Measurements from ENCODE around the gene ADAMTS6.
"Not testable (repeated sequence)": the region's sequence is repeated elsewhere in the genome, so short reads cannot be mapped to it uniquely, and the experiment has no call there.

Gene ADAMTS6

DNA sequence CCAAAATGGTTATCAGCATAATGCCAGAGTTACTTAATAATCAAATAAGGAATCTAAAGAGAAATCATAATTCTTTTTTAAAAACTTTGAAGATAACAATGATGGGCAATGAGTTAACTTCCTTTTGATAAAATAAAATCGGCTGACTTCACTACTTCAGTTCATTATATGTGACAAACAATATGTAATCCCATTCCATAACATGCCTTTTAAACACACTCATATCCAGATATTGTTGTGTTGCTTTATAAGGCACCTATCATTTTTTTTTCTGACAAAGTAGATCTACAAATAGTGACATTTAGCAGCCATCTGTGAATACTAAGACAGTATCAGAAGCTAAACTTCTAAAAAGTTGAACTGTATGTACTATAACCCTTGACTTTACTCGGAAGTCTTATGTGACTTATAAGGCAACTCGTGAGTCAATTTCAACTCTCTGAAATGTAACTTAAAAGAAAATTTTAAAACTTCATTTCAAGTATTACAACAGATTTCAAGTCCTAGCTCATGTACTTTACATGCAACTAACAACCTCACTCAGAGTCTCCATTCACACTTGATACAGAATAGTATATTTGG lies 7.5 kb downstream of the ADAMTS6 start:
- DNase-seq (ENCODE audit: low read depth in 2 of 2), result no peak

DNA sequence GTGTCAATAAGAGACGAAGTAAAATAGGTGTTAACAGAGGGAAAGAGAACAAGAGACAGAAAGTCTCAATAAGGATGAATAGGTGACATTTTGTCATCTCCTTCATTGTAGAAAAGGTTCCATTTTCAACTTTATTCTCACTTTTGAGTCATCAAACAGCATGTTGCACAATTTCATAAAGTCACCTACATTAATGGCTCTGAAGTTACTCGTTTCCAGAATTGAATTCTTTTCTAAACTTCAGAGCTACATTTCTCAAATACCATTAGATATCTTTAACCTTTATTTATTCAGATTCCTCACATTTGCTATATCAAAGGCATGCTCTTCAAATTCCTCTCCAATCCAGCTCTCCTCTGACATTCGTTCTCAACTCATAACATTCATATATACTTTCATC lies 13.1 kb downstream of the ADAMTS6 start:
- DNase-seq (ENCODE audit: low read depth in 2 of 2), result no peak

- DNase-seq (ENCODE audit: low read depth in 2 of 2), result no peak
These were observed 19.5 kb downstream of the ADAMTS6 start for GRCh38 chr5:65462139-65462705.

- DNase-seq (ENCODE audit: low read depth in 2 of 2), result no peak
These were observed 20.2 kb downstream of the ADAMTS6 start for GRCh38 chr5:65461490-65461889.

GRCh38 chr5:65459995-65460394 lies 21.7 kb downstream of the ADAMTS6 start:
- DNase-seq (ENCODE audit: low read depth in 2 of 2), result no peak

DNA sequence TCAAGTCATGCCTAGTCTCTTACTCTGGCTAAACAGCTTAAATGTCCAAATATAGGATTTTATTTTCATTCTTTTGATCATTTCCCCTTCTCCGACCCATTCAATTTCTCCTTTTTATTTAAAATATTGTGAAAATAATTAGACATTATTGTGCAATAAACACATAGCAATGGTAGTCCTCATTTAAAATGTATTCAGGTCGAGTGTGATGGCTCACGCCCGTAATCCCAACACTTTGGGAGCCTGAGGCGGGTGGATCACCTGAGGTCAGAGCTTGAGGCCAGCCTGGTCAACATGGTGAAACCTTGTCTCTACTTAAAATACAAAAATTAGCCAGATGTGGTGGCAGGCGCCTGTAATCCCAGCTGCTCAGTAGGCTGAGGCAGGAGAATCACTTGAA lies 26.7 kb downstream of the ADAMTS6 start:
- DNase-seq (ENCODE audit: low read depth in 2 of 2), result no peak

GRCh38 chr5:65451436-65451835 lies 30.3 kb downstream of the ADAMTS6 start:
- DNase-seq (ENCODE audit: low read depth in 2 of 2), result no peak

DNA sequence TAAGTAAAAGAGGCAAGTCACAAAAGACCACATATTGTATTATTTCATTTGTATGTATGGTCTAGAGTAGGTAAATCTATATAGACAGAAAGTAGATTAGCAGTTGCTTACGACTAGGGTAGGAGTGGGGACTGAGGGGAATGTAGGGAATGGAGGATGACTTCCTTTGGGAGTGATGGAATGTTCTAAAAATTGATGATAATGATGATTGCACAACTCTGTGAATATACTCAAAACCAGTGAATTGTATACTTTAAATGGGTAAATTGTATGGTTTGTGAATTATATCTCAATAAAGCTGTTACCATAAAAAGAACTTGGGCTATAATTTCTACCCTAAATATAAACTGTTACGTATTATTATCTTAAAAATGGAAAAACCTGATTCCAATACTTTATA lies 35.0 kb downstream of the ADAMTS6 start:
- DNase-seq (ENCODE audit: low read depth in 2 of 2), result no peak

- DNase-seq (ENCODE audit: low read depth in 2 of 2), result no peak
These were observed 39.9 kb downstream of the ADAMTS6 start for GRCh38 chr5:65441800-65442199.

- no peak for DNase-seq (ENCODE audit: low read depth in 2 of 2)
These were observed 41.3 kb downstream of the ADAMTS6 start for GRCh38 chr5:65440456-65440855.

DNA sequence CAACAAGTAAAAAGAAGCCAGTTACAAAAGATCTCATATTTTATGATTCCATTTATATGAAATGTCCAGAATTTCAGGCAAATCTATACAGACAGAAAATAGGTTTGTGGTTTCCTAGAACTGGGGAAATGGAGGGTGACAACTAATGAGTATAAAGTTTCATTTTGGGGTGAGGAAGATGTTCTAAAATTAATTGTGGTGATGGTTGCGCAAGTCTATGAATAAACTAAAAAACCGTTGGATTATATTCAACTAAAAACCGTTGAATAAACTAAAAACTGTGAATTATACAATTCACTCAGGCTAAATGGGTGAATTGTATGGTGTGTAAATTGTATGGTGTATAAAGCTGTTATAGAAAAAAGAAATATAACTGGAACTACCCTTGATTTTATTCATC lies 47.6 kb downstream of the ADAMTS6 start:
- DNase-seq (ENCODE audit: low read depth in 2 of 2), result no peak

DNA sequence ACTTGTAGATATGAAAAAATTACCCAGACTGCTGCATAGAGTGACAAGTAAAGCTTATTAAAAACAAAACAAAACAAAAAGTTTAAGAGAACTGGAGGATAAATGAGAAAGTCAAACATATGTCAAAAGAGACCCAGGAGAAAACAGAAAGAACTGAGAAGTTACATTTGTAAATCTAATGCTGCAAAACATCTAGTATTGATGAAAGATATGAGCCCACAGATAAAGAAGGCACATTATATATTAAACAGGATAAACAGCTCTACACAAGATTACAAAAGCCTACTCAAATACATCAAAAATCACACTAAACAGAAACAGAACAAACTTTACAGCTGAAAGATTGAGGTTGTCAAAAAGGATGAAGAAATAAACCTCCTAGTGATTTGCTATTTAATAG lies 55.1 kb downstream of the ADAMTS6 start:
- no peak for DNase-seq (ENCODE audit: low read depth in 2 of 2)

- no peak for DNase-seq (ENCODE audit: low read depth in 2 of 2)
These were observed 58.1 kb downstream of the ADAMTS6 start for GRCh38 chr5:65423623-65424022.

DNA sequence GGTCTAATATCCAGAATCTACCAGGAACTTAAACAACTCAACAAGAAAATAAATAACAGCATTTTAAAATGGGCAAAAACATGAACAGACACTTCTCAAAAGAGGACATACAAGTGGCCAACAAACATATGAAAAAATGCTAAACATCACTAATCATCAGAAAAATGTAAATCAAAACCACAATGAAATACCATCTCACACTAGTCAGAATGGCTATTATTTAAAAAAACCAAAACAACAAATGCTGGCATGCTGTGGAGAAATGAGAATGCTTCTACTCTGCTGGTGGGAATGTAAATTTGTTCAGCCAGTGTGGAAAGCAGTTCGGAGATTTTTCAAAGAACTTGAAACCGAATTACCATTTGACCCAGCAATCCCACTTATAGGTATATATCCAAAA lies 63.1 kb downstream of the ADAMTS6 start:
- DNase-seq (ENCODE audit: low read depth in 2 of 2), result no peak

DNA sequence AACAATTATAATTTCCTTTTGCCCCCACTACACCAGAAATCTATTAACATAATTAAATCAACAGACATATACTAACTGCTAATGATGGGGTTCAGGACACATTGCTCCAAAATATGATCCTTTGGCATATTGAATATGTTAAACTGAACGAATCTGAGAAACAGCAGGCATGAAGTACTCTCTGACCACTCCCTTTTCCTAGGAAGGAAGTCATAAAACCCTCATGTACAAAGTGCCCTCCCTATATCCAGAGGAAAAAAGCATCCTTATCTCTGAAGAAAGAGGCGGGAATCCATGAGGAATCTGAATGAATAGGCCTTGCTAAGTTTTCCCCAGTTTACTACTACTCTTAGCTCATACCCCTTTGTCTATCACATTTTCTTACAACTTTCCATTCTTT lies 67.9 kb downstream of the ADAMTS6 start:
- DNase-seq (ENCODE audit: low read depth in 2 of 2), result no peak

DNA sequence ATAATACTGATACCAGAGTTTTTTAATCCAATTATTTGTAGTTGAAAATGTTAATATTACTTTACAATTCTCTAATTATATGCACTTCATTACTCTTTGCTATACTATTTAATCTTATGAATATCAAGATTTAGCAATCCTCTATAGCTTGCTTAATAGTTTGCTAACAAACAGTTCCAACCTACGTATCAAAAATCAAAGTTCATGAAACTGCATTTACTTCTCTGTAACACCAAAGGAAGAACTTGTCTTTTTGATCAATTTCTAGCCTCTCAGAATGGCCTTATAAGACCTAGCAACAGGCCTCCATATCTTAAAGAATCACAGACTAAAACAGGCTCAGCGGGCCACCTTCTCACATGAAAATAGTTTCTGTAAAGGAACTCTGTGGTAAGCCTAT lies 68.9 kb downstream of the ADAMTS6 start:
- no peak for DNase-seq (ENCODE audit: low read depth in 2 of 2)

DNA sequence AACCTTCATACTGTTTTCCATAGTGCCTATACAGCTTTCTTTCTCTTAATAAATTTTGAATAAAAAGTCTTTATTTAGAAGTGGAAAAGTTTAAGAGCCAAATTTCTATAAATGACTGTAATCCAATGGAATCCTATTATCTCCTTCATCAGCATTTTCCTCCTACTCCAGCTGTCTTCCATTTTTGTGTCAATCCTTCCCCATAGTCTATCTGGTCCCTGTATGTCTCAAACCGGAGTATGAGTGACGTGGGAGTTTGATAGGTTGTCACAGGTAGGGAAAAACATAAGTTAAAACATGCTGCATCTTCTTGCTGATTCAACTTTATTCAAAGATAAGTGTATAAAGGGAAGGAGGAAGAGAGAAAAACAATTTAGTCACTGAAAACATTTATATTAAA lies 70.4 kb downstream of the ADAMTS6 start:
- no peak for DNase-seq (ENCODE audit: low read depth in 2 of 2)

GRCh38 chr5:65395526-65396155 lies 86.1 kb downstream of the ADAMTS6 start:
- no peak for DNase-seq (ENCODE audit: low read depth in 2 of 2)

DNA sequence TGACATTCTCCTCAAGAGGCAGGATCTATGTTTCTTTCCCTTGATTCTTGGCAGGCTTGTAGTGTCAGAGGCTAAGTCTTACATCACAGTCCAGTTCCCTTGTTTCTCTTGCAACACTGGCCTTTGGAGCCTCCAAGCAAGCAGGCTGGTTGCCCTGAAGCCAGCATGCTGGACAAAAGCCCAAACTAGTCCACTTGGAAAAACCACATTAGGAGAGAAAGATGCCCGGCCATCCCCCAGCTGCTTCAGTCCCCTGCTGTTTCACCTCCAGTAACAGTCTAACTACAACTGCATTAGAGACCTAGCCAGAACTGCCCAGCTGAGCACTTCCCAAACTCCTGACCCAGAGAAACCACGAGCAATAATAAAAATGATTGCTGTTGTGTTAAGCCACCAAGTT lies 87.6 kb downstream of the ADAMTS6 start:
- DNase-seq (ENCODE audit: low read depth in 2 of 2), result no peak

DNA sequence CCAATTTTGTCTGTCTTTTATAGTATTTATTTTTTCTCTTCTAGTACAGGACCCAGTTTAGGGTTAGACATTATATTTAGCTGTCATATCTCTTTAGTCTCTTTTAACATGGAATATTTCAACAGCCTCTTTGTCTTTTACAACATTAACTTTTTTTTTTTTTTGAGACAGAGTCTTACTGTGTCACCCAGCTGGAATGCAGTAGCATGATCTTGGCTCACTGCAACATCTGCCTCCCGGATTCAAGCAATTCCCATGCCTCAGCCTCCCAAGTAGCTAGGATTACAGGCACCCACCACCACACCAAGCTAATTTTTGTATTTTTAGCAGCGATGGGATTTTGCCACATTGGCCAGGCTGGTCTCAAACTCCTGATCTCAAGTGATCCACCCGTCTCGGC lies 90.1 kb downstream of the ADAMTS6 start:
- DNase-seq (ENCODE audit: low read depth in 2 of 2), result no peak

GRCh38 chr5:65390208-65390607 lies 91.5 kb downstream of the ADAMTS6 start:
- DNase-seq (ENCODE audit: low read depth in 2 of 2), result no peak

DNA sequence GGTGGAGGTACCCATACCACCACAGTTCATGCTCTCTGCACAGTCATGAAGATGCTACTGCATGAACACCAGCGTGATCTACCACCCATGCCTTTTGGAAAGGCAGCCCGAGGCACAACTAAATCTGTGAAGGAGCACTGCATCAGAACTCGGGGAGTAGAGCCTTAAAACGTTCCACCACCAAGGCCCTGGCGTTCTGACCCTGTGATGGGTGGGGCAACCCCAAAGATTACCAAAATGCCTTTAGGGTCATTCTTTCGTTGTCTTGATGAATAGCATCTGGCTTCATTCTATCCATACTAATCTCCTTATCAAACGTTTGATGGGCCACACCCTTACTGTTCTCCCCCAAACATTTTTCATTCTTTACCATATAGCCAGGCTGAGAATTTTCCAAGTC lies 97.9 kb downstream of the ADAMTS6 start:
- DNase-seq (ENCODE audit: low read depth in 2 of 2), result no peak

GRCh38 chr5:65382582-65382981 lies 99.1 kb downstream of the ADAMTS6 start:
- no peak for DNase-seq (ENCODE audit: low read depth in 2 of 2)

GRCh38 chr5:65370505-65370904 lies 111.2 kb downstream of the ADAMTS6 start:
- DNase-seq (ENCODE audit: low read depth in 2 of 2), result not testable (repeated sequence)

Measured in stimulated activated CD4-positive, alpha-beta T cell treated with anti-CD3 and anti-CD28 coated beads, Interleukin-4, amount 100 ng/mL, for 48 hours (primary cell).